Cerebellar nuclear complex (tissue), 1 donor: ENCODE measurements around the gene CHST3.
"Not testable (repeated sequence)": the region's sequence is repeated elsewhere in the genome, so short reads cannot be mapped to it uniquely, and the experiment has no call there.

Experiments
- DNase-seq, 2 experiments: peaks; one replicate each; lab custom pipeline; 2025; lab: John Stamatoyannopoulos, UW

Gene CHST3

DNA sequence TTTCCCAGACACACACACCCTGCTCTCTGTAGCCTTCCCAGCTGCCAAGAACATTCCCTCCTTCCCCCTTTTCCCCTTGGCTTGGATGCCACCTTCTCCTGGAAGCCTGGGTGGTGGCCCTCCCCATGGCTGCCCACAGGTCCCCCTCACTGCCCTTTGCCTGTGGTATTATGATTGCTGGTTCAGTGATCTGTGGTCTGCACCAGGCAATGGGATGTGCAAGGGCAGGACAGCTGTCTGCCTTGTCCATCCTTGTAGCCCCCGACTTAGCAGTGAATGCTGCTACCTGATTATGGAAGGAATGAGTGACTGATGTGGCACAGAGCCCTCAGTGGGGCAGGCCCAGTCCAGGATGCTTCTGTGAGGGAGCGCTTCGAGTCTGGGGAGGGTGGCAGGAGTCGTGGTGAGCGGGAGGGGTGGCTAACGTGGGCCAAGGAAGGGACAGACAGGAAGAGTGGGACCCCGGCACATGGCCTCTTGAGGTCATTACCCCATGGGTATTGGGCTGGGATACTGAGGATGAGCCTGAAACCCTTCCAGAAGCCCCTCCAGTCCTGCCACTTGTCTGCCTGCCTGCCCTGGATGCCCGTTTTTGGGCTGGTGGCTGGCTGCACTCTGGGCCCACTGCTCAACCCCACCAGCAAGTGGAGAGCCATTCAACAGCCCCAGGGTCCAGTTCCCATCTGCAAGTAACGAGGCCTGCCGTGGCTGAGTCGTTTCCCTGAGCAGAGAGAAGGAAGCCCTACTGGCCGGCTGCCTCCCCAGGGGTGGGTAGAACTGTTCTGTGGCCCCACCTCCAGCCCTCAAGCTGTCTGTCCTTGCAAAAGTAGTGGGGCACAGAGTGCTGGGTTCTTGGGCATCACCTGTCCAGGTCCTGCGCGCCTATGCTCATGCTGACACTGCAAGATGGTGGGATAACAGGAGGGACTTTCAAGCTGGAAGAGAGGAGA lies 8.8 kb downstream of the CHST3 start:
- no peak for DNase-seq

DNA sequence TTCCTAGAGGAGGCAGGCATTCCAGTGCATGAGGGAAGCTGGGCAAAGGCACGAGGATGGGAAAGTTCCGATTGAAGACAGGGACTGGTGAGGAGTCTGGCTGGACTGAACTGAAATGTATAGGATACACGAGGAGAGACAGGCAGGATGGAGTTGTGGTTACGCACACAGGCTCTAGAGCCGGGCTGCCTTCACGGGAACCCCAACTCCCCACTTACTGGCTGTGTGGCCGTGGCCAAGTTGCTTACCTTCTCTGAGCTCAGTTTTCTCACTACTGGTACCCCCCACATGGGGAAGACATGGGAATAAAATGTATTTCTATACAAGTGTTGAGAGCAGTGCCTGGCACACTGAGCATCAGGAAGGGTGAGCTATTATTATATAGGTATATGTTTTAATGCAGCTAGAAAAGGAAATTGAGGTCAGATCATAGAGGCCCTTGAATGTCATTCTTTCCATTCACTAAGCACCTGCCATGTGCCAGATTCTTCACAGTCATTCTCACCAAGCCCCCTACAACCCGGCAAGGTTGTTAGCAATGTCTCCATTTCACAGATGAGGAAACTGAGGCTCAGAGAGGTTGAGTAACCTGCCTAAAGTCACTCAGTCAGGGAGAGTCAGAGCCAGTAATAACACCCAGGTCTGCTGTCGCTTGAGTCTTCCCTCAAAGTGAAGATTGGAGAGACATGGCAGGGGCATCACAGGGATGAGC lies 9.7 kb downstream of the CHST3 start:
- DNase-seq = no peak

DNA sequence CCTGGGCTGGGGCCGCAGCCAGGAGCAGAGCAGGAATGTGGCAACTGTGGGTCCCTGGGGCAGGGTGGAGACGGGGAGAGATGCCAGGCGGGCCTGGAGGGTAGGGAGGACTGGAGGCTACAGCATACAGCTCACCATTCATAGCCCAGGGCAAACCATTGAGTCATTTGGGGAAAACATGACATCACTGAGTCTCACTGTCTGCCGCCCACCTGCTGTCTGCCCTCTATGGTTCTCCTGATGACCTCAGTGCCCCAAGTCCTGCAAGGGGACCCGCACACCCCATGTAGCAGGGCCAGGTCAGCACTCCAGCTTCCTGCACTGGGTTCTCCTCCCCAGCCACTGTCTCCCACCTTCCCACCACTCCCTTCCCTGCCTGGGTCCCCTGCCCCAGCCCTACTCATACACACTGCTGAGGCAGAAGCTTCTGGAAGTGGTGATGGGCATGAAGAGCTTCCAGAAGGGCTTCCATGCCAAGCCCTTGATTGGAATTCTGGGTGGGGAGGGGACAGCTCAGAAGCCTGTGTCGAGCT lies 10.4 kb downstream of the CHST3 start:
- no peak for DNase-seq

DNA sequence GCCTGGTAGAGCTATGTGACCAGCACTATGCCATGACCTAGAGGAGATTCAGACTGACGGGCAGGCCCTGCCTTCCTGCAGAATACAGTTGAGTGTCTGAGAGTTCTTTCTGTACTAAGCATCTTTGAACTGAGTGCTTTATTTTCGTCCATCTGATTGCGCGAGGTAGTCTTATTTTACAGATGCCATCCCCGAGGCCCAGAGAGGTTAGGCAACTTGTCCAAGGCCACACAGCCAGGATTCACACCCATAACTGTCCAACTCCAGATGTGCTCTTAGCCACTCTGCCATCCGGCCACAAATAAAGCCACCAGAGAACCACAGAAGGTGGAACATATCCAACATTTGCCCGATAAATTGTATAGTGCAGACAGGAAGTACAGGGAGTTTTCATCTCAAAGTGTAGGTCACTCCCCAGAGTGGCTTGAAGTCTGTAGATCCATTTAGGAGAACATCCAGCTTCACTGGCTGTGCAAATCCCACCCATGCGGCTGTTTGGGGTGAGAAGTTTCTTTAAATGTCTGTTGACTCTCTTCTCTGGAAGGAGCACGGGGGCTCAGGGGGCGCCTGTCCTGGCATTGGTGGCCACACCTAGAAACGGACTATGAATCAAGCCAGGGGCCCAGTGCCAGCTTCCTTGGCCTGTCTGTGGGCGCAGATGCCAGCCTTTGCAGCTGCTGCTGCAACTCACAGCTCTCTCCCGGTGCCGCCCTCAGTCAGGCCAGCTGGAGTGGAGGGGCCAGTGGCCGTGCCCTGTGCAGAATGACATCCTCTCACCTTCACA lies 11.1 kb downstream of the CHST3 start:
- no peak for DNase-seq

DNA sequence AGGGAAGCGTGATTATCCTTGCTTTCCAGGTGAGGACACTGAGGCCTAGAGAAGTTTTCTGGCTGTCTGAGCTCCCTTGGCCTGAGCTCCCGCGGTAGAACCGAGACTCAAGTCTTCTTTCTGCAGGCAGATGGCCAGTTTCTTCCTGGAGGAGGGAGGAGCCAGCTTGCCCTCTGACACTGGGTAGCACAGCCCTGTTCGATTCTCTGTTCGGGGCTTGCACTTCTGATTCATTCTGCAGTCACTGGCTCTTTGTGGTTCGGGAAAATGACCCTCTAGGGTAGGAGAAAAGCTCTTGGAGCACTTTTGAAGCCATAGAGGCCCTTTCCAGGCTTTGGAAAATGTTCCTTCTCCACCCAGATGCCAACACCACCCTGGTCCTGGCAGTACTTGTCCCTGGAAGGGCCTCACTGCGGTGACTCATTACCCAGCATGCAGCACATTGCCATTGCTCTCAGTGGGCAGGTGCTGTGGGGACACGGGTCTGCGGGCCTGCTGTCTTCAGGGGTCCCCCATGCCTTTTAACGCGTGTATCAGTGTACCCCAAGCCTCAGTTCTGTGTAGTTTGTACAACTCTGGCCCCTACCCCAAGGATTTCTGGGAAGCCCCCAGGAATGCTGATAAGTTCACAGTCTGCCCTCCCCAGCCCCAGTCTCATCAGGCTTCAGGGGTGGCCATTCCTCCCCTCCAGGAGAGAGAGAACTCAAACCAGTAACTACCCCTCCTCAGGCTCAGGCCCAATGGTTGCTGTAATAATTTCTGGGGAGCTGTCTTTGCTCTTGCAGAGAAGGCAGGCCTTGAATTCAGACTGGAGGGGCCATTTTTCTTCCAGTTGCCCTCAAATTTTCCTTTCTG lies 11.9 kb downstream of the CHST3 start:
- no peak for DNase-seq

DNA sequence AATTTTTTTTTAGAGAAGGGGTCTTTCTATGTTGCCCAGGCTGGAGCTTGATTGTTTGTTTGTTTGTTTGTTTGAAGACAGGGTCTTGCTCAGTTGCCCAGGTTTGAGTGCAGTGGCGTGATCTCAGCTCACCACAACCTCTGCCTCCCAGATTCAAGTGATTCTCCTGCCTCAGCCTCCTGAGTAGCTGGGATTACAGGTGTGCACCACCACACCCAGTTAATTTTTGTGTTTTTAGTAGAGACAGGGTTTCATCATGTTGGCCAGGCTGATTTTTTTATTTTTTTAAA lies 13.4 kb downstream of the CHST3 start:
- DNase-seq = not testable (repeated sequence)

DNA sequence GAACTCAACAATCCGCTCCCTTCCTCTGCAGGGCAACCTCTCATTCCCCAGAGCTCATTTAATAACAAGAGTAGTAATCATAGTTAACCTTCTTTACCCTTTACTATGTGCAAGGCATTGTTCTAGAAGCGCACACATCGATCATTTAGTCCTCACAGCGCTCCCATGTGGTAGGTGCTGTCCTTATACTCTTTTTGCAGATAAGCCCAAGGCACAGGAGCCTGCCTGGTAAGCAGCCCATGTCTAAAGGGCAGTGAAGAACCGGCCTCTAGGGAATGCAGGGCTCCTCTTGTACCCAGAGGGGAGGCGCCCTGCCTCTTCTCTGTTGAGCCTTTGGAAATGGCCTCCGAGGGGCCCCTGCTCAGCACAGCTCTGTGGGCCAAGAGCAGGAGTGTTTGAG lies 14.3 kb downstream of the CHST3 start:
- DNase-seq = no peak

DNA sequence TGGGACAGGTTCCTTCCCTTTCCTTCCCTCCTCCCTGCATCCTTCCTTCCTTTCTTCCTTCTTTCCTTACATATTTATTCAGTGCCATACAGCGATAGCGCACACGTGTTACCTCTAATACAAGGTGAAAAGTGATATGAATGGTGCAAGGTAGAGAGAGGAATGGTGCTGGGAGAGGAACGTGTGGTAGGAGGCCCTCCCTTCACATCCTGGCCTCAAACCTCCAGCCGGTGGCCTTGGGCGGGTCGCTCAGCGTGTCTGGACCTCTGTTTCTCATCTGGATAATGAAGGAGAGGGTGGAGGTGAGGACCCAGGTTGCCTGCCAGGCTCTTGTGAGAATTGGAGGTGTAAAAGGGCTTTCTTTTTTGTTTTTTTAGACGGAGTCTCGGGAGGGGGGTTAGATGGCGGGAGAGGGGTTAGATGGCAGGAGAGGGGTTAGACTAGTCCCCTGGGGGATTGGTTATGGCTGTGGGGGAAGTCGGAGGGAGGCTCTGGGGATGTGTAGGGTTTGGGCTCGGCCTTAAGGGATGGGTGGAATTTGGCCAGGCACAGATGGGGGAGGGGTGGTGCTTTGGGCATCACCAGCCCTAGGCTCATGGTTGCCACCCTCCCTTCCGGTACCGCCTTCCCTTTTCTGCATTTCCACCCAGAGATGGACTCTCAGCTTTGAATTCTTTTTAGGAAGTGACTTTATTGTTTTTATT lies 14.9 kb downstream of the CHST3 start:
- DNase-seq = no peak

DNA sequence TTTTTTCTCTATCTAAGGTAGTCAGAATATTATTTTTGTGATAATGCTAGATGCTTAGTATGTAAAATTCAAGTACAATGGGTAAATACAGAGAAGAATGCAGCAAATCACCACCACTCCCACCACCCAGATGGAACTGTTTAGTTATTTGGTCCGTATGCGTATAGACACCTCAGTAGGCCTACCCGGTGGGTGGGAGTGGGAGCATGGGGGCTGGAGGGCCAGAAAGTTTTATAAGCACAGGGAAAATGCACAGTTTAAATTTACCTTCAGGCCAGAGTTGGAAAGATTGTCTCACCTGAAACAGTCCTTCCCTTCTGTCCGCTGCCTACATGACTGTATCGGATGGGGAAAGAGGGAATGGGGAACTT lies 15.5 kb downstream of the CHST3 start:
- no peak for DNase-seq

DNA sequence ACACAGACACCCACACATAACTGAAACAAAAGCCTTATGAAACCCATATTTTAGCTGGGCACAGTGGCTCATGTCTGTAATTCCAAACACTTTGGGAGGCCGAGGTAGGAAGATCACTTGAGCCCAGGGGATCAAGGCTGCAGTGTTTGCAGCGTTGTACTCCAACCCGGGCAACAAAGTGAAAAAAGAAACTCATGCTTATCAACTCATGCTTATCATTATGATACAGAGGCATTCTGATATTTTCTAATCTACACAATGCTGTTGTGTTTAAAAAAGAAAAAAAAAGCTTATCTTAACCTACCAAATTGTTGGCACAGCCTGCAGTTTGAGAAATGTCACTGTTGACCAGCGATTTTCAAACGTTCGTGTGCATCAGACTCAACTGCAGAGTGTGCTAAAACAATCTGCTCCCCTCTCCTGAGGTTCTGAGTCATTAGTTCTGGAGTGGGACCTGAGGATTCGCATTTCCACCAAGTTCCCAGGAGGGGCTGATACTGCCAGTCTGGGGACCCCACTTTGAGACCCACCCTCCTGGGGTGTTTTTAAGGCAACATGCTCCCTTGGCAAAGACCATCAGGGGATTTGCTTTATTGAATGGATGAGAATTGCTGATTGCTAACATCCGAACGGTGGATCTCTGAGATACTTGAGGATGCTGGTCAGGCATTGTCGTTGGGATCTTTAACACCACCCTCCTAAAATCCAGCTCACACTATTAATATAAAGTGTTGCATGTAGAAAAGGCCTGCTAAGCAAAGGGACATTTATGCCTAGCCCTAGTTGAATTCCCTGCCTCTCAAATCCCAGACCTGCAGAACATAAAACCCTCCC lies 16.2 kb downstream of the CHST3 start:
- DNase-seq = no peak

DNA sequence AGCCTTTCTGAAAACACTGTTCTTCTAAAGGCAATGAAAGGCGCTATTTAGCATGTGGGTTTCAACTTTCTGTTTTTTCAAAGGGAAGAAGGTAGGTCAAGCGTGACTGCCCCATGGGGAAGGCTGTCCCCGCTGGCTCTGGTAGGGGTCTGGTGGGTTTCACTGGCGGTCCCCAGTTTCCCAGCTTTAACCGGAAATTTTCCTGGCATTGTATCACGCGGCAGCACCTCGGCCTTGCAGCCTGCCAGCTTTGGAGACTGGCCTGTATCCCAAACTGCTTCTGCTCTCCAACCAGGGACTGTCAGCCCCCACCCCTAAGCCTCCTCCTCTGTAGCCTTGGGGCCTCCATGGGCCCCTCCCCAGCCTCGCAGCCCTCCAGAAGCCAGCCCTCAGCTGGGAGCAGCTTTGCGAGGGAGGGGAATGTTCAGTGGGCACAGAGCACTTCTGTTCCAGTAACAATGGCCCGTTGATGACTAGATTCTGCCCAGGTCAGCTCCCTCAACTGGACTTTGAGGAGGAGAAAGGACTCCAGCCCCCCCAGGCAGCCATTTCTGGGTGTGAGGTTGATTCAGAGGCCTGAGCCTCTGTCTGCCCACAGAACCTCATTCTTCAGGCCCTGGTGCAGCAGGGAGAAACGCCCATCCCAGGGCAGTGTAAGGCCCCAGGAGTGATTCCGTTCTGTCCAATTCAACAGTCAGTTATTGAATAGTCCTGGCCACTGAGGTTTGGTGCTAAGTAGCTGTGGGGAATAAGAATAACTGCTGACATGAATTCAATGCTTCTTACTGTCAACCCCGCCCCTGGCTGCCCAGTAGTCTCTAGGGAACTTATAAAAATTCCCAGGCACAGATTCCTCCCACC lies 17.1 kb downstream of the CHST3 start:
- no peak for DNase-seq

DNA sequence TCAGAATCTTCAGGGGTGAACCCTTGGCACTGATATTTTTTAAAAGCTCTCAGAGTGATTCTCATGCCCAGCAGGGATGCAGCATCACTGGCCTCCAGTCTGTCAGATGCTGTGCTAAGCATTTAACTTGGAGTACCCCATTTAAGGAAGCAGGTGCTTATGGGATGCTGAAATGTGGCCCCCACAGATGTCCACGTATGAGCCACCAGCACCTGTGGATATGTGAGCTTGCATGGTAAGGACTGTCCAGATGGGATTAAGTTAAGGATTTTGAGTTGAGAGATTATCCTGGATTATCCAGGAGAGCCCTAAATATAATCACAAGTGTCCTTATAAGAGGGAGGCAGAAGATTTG lies 17.7 kb downstream of the CHST3 start:
- no peak for DNase-seq

DNA sequence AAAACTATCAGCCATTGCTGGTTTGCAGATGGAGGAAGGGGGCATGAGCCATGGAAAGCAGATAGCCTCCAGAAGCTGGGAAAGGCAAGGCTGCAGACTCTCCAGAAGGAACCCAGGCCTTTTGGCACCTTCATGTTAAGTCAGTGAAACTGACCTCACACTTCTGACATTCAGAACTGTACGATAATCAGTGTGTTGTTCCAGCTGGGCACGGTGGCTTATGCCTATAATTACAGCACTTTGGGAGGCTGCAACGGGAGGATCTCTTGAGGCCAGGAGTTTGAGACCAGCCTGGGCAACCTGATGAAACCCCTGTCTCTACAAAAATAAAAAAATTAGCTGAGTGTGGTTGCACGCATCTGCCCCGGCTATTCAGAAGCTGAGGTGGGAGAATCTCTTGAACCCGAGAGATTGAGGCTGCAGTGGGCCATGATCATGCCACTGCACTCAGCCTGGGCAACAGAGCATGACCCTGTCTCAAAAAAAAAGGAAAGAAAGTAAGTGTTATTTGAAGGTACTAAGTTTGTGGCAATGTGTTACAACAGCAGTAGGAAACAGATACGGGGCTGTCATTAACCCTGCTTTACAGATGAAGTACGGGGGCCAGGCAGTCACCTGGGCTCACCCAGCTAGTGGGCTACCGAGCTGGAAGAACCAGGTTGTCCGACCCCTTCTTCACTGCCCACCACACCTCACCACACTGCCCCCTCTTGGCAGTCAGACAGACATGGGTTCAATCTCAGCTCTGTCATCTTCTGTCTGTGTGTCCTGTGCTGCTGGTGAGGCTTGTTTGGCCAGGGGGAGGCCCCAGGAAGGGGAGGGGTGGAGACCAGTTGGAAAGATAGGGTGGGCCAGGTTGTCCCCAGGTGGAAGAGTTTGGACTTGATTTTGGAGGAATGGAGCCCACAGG lies 18.3 kb downstream of the CHST3 start:
- DNase-seq = no peak

DNA sequence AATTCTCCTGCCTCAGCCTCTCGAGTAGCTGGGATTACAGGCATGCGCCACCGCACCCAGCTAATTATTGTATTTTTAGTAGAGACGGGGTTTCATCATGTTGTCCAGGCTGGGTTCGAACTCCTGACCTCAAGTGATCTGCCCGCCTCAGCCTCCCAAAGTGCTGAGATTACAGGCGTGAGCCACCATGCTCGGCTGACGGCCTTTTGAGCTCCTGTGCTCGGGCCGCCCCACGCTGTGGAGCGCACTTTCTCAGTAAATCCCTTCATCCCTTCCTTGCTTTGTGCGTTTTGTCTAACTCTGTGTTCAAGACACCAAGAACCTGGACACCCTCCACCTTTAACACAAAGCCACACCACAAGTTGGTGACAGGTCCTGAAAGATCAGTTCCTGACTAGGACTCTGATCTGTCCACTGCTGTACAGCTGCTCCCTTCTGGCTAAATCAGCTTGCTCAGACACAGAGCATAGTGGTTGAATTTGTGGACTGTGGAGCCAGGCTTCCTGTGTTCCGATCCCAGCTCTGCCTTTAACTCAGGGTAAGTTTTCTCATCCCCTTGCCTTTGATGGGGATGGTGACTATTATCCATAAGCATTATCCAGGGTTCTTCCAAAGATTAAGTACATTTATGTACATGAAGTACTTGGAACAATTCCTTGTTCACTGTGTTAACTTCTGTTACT lies 20.1 kb downstream of the CHST3 start:
- DNase-seq = no peak

DNA sequence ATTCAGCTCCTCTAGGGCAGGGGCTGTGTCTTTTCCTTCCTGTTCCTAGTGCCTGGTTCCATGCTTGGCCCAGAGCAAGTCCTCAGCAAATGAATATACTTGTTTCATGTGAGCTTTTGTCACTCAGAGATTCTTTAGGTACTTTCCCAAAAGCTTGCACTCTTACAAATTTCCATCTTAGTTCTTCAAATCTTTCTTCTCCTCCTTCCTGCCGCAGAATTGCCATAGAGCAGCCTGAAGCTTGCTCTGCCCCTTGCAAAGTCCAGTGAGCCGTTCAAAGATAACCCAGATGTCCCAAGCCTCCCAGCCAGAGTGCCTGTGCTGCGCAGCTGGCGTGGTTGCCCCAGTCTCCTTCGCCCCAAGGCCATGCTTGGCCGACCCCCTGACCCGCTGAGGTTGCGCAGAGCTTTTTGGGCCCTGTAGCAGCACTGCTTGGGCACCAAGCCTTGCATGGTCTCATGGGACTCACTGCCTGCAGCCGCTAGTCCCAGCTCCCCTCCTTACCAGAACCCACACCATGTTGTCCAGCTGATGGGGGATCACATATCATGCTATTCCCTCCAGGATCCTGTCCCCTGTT lies 20.7 kb downstream of the CHST3 start:
- DNase-seq = no peak

DNA sequence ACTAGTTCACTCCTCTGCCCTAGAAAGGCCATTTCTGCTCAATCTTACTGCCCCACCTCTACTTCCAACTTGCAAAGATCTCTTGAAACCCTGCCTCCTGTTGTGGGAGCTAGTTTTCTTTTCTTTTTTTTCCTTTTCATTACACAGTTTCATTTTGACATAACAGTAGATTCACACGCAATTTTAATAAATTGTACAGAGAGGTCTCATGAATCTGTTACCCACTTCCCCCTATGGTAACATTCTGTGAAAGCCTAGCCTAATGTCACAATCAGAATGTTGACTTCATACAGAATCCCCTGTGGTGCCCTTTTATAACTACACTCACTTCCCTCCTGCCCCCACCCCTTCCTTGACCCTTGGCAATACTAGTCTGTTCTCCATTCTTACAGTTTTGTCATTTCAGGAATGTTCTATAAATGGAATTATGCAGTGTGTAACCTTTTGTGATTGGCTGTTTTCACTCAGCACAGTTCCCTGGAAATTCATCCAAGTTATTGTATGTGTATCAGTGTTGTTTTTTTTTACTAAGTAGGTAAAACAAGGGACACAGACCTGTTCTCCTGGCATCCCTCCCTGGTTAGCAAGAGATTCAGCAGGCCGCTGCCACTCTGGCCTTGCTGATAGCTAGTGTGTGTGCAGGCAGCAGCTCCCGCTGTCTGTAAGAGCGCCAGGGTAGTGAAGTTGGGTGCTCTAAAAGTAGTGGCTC lies 21.5 kb downstream of the CHST3 start:
- no peak for DNase-seq
